Measurements from ENCODE around the gene TMEM167B.

GRCh38 chr1:109047339-109047738, 43.2 kb upstream of the TMEM167B start:
- no peak for TF ChIP-seq POLR2A (IDR thresholded peaks at IDR 0.05)
- TF ChIP-seq, protein P1, sequence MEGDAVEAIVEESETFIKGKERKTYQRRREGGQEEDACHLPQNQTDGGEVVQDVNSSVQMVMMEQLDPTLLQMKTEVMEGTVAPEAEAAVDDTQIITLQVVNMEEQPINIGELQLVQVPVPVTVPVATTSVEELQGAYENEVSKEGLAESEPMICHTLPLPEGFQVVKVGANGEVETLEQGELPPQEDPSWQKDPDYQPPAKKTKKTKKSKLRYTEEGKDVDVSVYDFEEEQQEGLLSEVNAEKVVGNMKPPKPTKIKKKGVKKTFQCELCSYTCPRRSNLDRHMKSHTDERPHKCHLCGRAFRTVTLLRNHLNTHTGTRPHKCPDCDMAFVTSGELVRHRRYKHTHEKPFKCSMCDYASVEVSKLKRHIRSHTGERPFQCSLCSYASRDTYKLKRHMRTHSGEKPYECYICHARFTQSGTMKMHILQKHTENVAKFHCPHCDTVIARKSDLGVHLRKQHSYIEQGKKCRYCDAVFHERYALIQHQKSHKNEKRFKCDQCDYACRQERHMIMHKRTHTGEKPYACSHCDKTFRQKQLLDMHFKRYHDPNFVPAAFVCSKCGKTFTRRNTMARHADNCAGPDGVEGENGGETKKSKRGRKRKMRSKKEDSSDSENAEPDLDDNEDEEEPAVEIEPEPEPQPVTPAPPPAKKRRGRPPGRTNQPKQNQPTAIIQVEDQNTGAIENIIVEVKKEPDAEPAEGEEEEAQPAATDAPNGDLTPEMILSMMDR (IDR thresholded peaks at IDR 0.05): no peak

Measured in tibial nerve (tissue), 3 donors.